ENCODE data around the gene TRPM7. TPM values are rescaled to one million over a fixed set of nuclear protein-coding genes. Genes with fewer than 3 reads are reported as not detected.

The TRPM7 gene
- total and polyA plus RNA-seq, 4 experiments from 2014 or later, result 12.2 to 66.7 (median 40.1) TPM

- Mint-ChIP-seq H3K9me3 (peaks cover 0 to 2% (median 0%) of the 10 kb centered on the region in 8 donors), H3K4me1 (peaks cover 0 to 8% (median 3%) of the 10 kb centered on the region in 4 donors), H3K36me3 (no peaks in the 10 kb centered on the region), H3K4me3 (no peak overlapping the region), H3K27me3 (peaks cover 0 to 2% of the 10 kb centered on the region in 2 donors), H3K27ac (no peak overlapping the region)
- CTCF ChIA-PET (ENCODE audit: partially characterized antibody), result no interaction called here
- Histone ChIP-seq H3K27ac (ENCODE audit: low read depth, low read length) (no peak overlapping the region), H3K4me3 (ENCODE audit: low read length in 2 of 2) (no peak overlapping the region), H3K9me3 (ENCODE audit: control insufficient read depth in 1 of 2, low read length in 2 of 2) (no peaks in the 10 kb centered on the region), H3K27me3 (ENCODE audit: insufficient read depth, low read length) (no peaks in the 10 kb centered on the region), H3K36me3 (ENCODE audit: insufficient read depth, low read length) (no peaks in the 10 kb centered on the region), H3K4me1 (ENCODE audit: insufficient read depth, low read length) (no peaks in the 10 kb centered on the region)
- DNase-seq, result no peak
- POLR2A ChIA-PET (ENCODE audit: partially characterized antibody), result no interaction called here
- intact Hi-C loops (cut with micrococcal nuclease), result no loop called here
These were observed 137.3 kb downstream of the TRPM7 start for GRCh38 chr15:50549326-50549725.

GRCh38 chr15:50546566-50546965, 140.0 kb downstream of the TRPM7 start, which contains the start of gene USP50:
Gene USP50, minus strand, starts transcription at chr15:50546666. Its CDS starts 141 bp downstream, at chr15:50546525.
- Mint-ChIP-seq H3K9me3 (peaks cover 0 to 4% (median 0%) of the 10 kb centered on the region in 8 donors), H3K27me3 (peaks cover 2 to 8% of the 10 kb centered on the region in 2 donors), H3K4me3 (no peak within 1 kb of the TSS), H3K4me1 (peaks cover 0 to 3% (median under 1%) of the 10 kb centered on the region in 4 donors), H3K36me3 (no peaks in the 10 kb centered on the region), H3K27ac (no peak within 1 kb of the TSS)
- intact Hi-C loops (cut with micrococcal nuclease), result no loop called here
- no peaks in the 10 kb centered on the region for H3K36me3 ChIP-seq (ENCODE audit: insufficient read depth, low read length)
- H3K9me3 ChIP-seq (ENCODE audit: control insufficient read depth in 1 of 2, low read length in 2 of 2), result no peaks in the 10 kb centered on the region
- no peaks in the 10 kb centered on the region for H3K4me1 ChIP-seq (ENCODE audit: insufficient read depth, low read length)
- ChIA-PET POLR2A (ENCODE audit: partially characterized antibody) (no interaction called here), CTCF (ENCODE audit: partially characterized antibody) (no interaction called here)
- DNase-seq, result no peak
- H3K4me3 ChIP-seq (ENCODE audit: low read length in 2 of 2), result no peak within 1 kb of the TSS
- no peak within 1 kb of the TSS for H3K27ac ChIP-seq (ENCODE audit: low read depth, low read length)
- H3K27me3 ChIP-seq (ENCODE audit: insufficient read depth, low read length), result no peaks in the 10 kb centered on the region

GRCh38 chr15:50544368-50544767, 142.2 kb downstream of the TRPM7 start:
- intact Hi-C loops (cut with micrococcal nuclease), result no loop called here
- ChIA-PET POLR2A (ENCODE audit: partially characterized antibody) (no interaction called here), CTCF (ENCODE audit: partially characterized antibody) (no interaction called here)
- no peaks in the 10 kb centered on the region for H3K36me3 ChIP-seq (ENCODE audit: insufficient read depth, low read length)
- H3K4me3 ChIP-seq (ENCODE audit: low read length in 2 of 2), result no peak overlapping the region
- no peaks in the 10 kb centered on the region for H3K4me1 ChIP-seq (ENCODE audit: insufficient read depth, low read length)
- no peak overlapping the region for H3K27ac Mint-ChIP-seq
- no peaks in the 10 kb centered on the region for H3K9me3 ChIP-seq (ENCODE audit: control insufficient read depth in 1 of 2, low read length in 2 of 2)
- no peaks in the 10 kb centered on the region for H3K27me3 ChIP-seq (ENCODE audit: insufficient read depth, low read length)
- no peak overlapping the region for H3K27ac ChIP-seq (ENCODE audit: low read depth, low read length)
- H3K27me3 Mint-ChIP-seq, result peaks cover 2 to 9% of the 10 kb centered on the region in 2 donors
- no peaks in the 10 kb centered on the region for H3K4me1 Mint-ChIP-seq
- no peaks in the 10 kb centered on the region for H3K36me3 Mint-ChIP-seq
- no peak for DNase-seq
- peaks cover 0 to 2% (median 0%) of the 10 kb centered on the region in 8 donors for H3K9me3 Mint-ChIP-seq
- no peak overlapping the region for H3K4me3 Mint-ChIP-seq

GRCh38 chr15:50543556-50543955, 143.0 kb downstream of the TRPM7 start:
- no peak overlapping the region for H3K4me3 ChIP-seq (ENCODE audit: low read length in 2 of 2)
- ChIA-PET CTCF (ENCODE audit: partially characterized antibody) (no interaction called here), POLR2A (ENCODE audit: partially characterized antibody) (no interaction called here)
- Mint-ChIP-seq H3K9me3 (peaks cover 0 to 2% (median 0%) of the 10 kb centered on the region in 8 donors), H3K4me3 (no peak overlapping the region), H3K27me3 (peaks cover 2 to 9% of the 10 kb centered on the region in 2 donors), H3K27ac (no peak overlapping the region), H3K4me1 (no peaks in the 10 kb centered on the region), H3K36me3 (no peaks in the 10 kb centered on the region)
- DNase-seq, result no peak
- intact Hi-C loops (cut with micrococcal nuclease), result no loop called here
- no peak overlapping the region for H3K27ac ChIP-seq (ENCODE audit: low read depth, low read length)
- H3K36me3 ChIP-seq (ENCODE audit: insufficient read depth, low read length), result no peaks in the 10 kb centered on the region
- H3K9me3 ChIP-seq (ENCODE audit: control insufficient read depth in 1 of 2, low read length in 2 of 2), result no peaks in the 10 kb centered on the region
- no peaks in the 10 kb centered on the region for H3K27me3 ChIP-seq (ENCODE audit: insufficient read depth, low read length)
- no peaks in the 10 kb centered on the region for H3K4me1 ChIP-seq (ENCODE audit: insufficient read depth, low read length)

- ChIA-PET POLR2A (ENCODE audit: partially characterized antibody) (no interaction called here), CTCF (ENCODE audit: partially characterized antibody) (no interaction called here)
- Mint-ChIP-seq H3K36me3 (no peaks in the 10 kb centered on the region), H3K9me3 (peaks cover 0 to 2% (median 0%) of the 10 kb centered on the region in 8 donors), H3K27me3 (peaks cover 2 to 9% of the 10 kb centered on the region in 2 donors), H3K4me3 (no peak overlapping the region), H3K27ac (no peak overlapping the region), H3K4me1 (no peaks in the 10 kb centered on the region)
- Histone ChIP-seq H3K27ac (ENCODE audit: low read depth, low read length) (no peak overlapping the region), H3K27me3 (ENCODE audit: insufficient read depth, low read length) (no peaks in the 10 kb centered on the region), H3K4me3 (ENCODE audit: low read length in 2 of 2) (no peak overlapping the region), H3K4me1 (ENCODE audit: insufficient read depth, low read length) (no peaks in the 10 kb centered on the region), H3K9me3 (ENCODE audit: control insufficient read depth in 1 of 2, low read length in 2 of 2) (no peaks in the 10 kb centered on the region), H3K36me3 (ENCODE audit: insufficient read depth, low read length) (no peaks in the 10 kb centered on the region)
- no peak for DNase-seq
- intact Hi-C loops (cut with micrococcal nuclease), result no loop called here
These were observed 143.7 kb downstream of the TRPM7 start for GRCh38 chr15:50542887-50543210.

- intact Hi-C loops (cut with micrococcal nuclease), result no loop called here
- Histone ChIP-seq H3K27me3 (ENCODE audit: insufficient read depth, low read length) (no peaks in the 10 kb centered on the region), H3K27ac (ENCODE audit: low read depth, low read length) (no peak overlapping the region), H3K4me3 (ENCODE audit: low read length in 2 of 2) (no peak overlapping the region), H3K4me1 (ENCODE audit: insufficient read depth, low read length) (no peaks in the 10 kb centered on the region), H3K36me3 (ENCODE audit: insufficient read depth, low read length) (no peaks in the 10 kb centered on the region), H3K9me3 (ENCODE audit: control insufficient read depth in 1 of 2, low read length in 2 of 2) (no peaks in the 10 kb centered on the region)
- CTCF ChIA-PET (ENCODE audit: partially characterized antibody), result no interaction called here
- H3K9me3 Mint-ChIP-seq, result no peaks in the 10 kb centered on the region
- H3K4me1 Mint-ChIP-seq, result no peaks in the 10 kb centered on the region
- H3K4me3 Mint-ChIP-seq, result no peak overlapping the region
- POLR2A ChIA-PET (ENCODE audit: partially characterized antibody), result no interaction called here
- H3K27ac Mint-ChIP-seq, result no peak overlapping the region
- DNase-seq, result no peak
- H3K36me3 Mint-ChIP-seq, result peaks cover 0 to 3% of the 10 kb centered on the region in 2 donors
- H3K27me3 Mint-ChIP-seq, result no peaks in the 10 kb centered on the region
These were observed 154.8 kb downstream of the TRPM7 start for GRCh38 chr15:50531766-50532165.

- DNase-seq, result no peak
- ChIA-PET POLR2A (ENCODE audit: partially characterized antibody) (no interaction called here), CTCF (ENCODE audit: partially characterized antibody) (no interaction called here)
- intact Hi-C loops (cut with micrococcal nuclease), result no loop called here
- no peaks in the 10 kb centered on the region for H3K36me3 ChIP-seq (ENCODE audit: insufficient read depth, low read length)
- no peak overlapping the region for H3K4me3 Mint-ChIP-seq
- H3K9me3 ChIP-seq (ENCODE audit: control insufficient read depth in 1 of 2, low read length in 2 of 2), result no peaks in the 10 kb centered on the region
- H3K27ac Mint-ChIP-seq, result no peak overlapping the region
- no peaks in the 10 kb centered on the region for H3K4me1 Mint-ChIP-seq
- H3K27ac ChIP-seq (ENCODE audit: low read depth, low read length), result no peak overlapping the region
- H3K9me3 Mint-ChIP-seq, result no peaks in the 10 kb centered on the region
- H3K4me1 ChIP-seq (ENCODE audit: insufficient read depth, low read length), result no peaks in the 10 kb centered on the region
- H3K4me3 ChIP-seq (ENCODE audit: low read length in 2 of 2), result no peak overlapping the region
- no peaks in the 10 kb centered on the region for H3K27me3 Mint-ChIP-seq
- peaks cover 0 to 3% of the 10 kb centered on the region in 2 donors for H3K36me3 Mint-ChIP-seq
- H3K27me3 ChIP-seq (ENCODE audit: insufficient read depth, low read length), result no peaks in the 10 kb centered on the region
These were observed 155.4 kb downstream of the TRPM7 start for GRCh38 chr15:50531163-50531562.

GRCh38 chr15:50523851-50524251, 162.7 kb downstream of the TRPM7 start:
- Mint-ChIP-seq H3K4me3 (no peak overlapping the region), H3K9me3 (peaks cover 0 to 5% (median 0%) of the 10 kb centered on the region in 8 donors), H3K27ac (no peak overlapping the region), H3K27me3 (no peaks in the 10 kb centered on the region), H3K4me1 (no peaks in the 10 kb centered on the region), H3K36me3 (peaks cover 0 to 3% of the 10 kb centered on the region in 2 donors)
- ChIA-PET CTCF (ENCODE audit: partially characterized antibody) (no interaction called here), POLR2A (ENCODE audit: partially characterized antibody) (no interaction called here)
- intact Hi-C loops (cut with micrococcal nuclease), result no loop called here
- Histone ChIP-seq H3K27ac (ENCODE audit: low read depth, low read length) (no peak overlapping the region), H3K36me3 (ENCODE audit: insufficient read depth, low read length) (no peaks in the 10 kb centered on the region), H3K4me3 (ENCODE audit: low read length in 2 of 2) (no peak overlapping the region), H3K4me1 (ENCODE audit: insufficient read depth, low read length) (no peaks in the 10 kb centered on the region), H3K27me3 (ENCODE audit: insufficient read depth, low read length) (no peaks in the 10 kb centered on the region), H3K9me3 (ENCODE audit: control insufficient read depth in 1 of 2, low read length in 2 of 2) (no peaks in the 10 kb centered on the region)
- DNase-seq, result no peak
